SK-N-SH treated with all-trans-retinoic acid at 6 μM for 48 hours (cell line): ENCODE data around the gene IGF1.

Source experiments
- BACH2 ChIP-seq: fragments of 250-450 bp; sonication (Bioruptor Pico); IDR thresholded peaks from 2 replicates; pipeline ENCODE4 v1.9.0; 2021; ENCODE audit warnings: mild to moderate bottlenecking, borderline replicate concordance
- POU6F1 ChIP-seq: fragments of 250-450 bp; sonication (Bioruptor Pico); IDR thresholded peaks from 2 replicates; pipeline ENCODE4 v1.8.0; 2021; ENCODE audit warnings: low read depth, mild to moderate bottlenecking, moderate library complexity, borderline replicate concordance
- RARB ChIP-seq: fragments of 250-450 bp; sonication (Bioruptor Pico); IDR thresholded peaks from 2 replicates; pipeline ENCODE4 v1.8.0; 2021; ENCODE audit warnings: mild to moderate bottlenecking, moderate library complexity
- TCF4 ChIP-seq: fragments of 250-450 bp; sonication (Bioruptor Pico); IDR thresholded peaks from 2 replicates; pipeline ENCODE4 v1.8.0; 2021; ENCODE audit warnings: mild to moderate bottlenecking, moderate library complexity, borderline replicate concordance
- TOX ChIP-seq: fragments of 250-450 bp; sonication (Bioruptor Pico); IDR thresholded peaks from 2 replicates; pipeline ENCODE4 v1.8.0; 2021; ENCODE audit warnings: mild to moderate bottlenecking, moderate library complexity, borderline replicate concordance
- ZFP30 ChIP-seq: fragments of 450-650 bp; formaldehyde crosslinking; IDR thresholded peaks from 2 replicates; pipeline ENCODE4 v1.5.0; 2022; ENCODE audit warnings: mild to moderate bottlenecking, moderate library complexity

DNA sequence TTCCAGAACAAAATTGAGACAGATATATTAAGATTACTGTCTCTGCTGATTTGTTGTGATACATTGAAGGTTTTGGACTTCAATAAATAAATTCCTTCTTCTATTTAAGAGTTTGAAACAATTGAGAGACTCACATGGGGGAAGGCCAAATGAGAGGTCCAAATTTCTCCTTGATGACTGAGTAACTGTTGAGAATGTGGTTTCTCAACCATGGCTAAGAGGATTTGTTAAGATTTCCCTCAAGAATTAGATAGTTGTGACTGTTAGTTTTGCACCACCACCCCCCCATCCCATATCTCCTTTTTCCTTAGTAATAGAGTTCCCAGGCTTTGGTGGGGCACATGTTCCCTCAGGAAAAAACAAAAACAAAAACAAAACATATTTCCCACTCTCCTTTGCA is 47.7 kb upstream of the IGF1 start:
- TF ChIP-seq POU6F1 (CRISPR knock-in tag) (no peak), ZFP30 (CRISPR knock-in tag) (no peak), BACH2 (no peak), TOX (CRISPR knock-in tag) (no peak), RARB (CRISPR knock-in tag) (no peak), TCF4 (CRISPR knock-in tag) (no peak)
